Measurements from ENCODE around the gene PRKCE.

DNA sequence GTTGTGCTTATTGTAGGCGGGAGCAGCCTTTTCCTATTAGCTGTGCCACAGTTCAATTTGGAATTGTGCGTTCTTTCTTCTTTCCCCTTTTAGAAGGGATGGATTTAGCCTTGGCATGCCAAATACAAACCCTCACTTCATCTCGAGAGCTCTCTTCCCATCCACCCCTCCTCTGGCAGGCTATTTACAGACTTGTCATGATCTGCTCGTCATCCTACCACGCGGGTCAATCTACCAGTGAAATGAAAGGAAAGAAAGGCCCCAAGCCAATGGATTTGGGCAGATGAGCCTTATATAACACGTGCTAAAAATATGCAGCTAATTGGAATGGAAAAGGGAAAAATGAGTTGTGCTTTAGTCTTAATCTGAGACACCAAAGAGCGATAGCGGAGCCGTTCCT is 277.5 kb downstream of the PRKCE start:
- TF ChIP-seq, protein P1, sequence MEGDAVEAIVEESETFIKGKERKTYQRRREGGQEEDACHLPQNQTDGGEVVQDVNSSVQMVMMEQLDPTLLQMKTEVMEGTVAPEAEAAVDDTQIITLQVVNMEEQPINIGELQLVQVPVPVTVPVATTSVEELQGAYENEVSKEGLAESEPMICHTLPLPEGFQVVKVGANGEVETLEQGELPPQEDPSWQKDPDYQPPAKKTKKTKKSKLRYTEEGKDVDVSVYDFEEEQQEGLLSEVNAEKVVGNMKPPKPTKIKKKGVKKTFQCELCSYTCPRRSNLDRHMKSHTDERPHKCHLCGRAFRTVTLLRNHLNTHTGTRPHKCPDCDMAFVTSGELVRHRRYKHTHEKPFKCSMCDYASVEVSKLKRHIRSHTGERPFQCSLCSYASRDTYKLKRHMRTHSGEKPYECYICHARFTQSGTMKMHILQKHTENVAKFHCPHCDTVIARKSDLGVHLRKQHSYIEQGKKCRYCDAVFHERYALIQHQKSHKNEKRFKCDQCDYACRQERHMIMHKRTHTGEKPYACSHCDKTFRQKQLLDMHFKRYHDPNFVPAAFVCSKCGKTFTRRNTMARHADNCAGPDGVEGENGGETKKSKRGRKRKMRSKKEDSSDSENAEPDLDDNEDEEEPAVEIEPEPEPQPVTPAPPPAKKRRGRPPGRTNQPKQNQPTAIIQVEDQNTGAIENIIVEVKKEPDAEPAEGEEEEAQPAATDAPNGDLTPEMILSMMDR (conservative IDR thresholded peaks at IDR 0.05; ENCODE audit: low read depth, low read length), result no peak
- TF ChIP-seq EZH2 (IDR thresholded peaks at IDR 0.05; ENCODE audit: borderline replicate concordance, low read depth, low read length, poor library complexity, severe bottlenecking), result no peak
